Hepatocyte (in vitro differentiated cells): Measurements from ENCODE around the gene PI4K2A. TPM values are rescaled to one million over a fixed set of nuclear protein-coding genes. Genes with fewer than 3 reads are reported as not detected.
A peak's percentile ranks its signal among the peaks of the same experiment; 100 is the strongest.
"Not testable (repeated sequence)": the region's sequence is repeated elsewhere in the genome, so short reads cannot be mapped to it uniquely, and the experiment has no call there.

ENCODE experiments used
- DNase-seq: peaks from one replicate; pipeline ENCODE4 v3.0.0-alpha.2; 2016; ENCODE audit warnings: low spot score
- H2AFZ ChIP-seq: fragments of 200-600 bp; sonication (generic); 2 replicates; pipeline ENCODE4 v1.6.0; 2016; ENCODE audit warnings: antibody characterized with exemption, mild to moderate bottlenecking
- H3K27ac ChIP-seq: fragments of 200-600 bp; sonication (generic); 2 replicates; pipeline ENCODE4 v1.5.1; 2016; ENCODE audit warnings: mild to moderate bottlenecking
- H3K27me3 ChIP-seq: fragments of 200-600 bp; sonication (generic); 2 replicates; pipeline ENCODE4 v1.6.1; 2016
- H3K36me3 ChIP-seq: fragments of 200-600 bp; sonication (generic); replicated peaks from 2 replicates; pipeline ENCODE4 v1.5.1; 2016; ENCODE audit warnings: low read depth; ENCODE audit not compliant: insufficient read depth
- H3K4me1 ChIP-seq: fragments of 200-600 bp; sonication (generic); 2 replicates; pipeline ENCODE4 v1.5.1; 2016; ENCODE audit warnings: mild to moderate bottlenecking, moderate library complexity; ENCODE audit not compliant: insufficient read depth
- H3K4me2 ChIP-seq: fragments of 200-600 bp; sonication (generic); 2 replicates; pipeline ENCODE4 v1.6.0; 2016
- H3K4me3 ChIP-seq: fragments of 200-600 bp; sonication (generic); 2 replicates; pipeline ENCODE4 v1.5.1; 2016; ENCODE audit warnings: mild to moderate bottlenecking
- H3K79me2 ChIP-seq: fragments of 200-600 bp; sonication (generic); 2 replicates; pipeline ENCODE4 v1.6.0; 2017; ENCODE audit warnings: mild to moderate bottlenecking
- H3K9me2 ChIP-seq: fragments of 200-600 bp; sonication (generic); replicated peaks from 2 replicates; pipeline ENCODE4 v1.6.0; 2017; ENCODE audit warnings: mild to moderate bottlenecking; ENCODE audit not compliant: insufficient read depth
- H3K9me3 ChIP-seq: fragments of 200-600 bp; sonication (generic); 2 replicates; pipeline ENCODE4 v1.5.1; 2016; ENCODE audit warnings: low read depth, mild to moderate bottlenecking
- H4K20me1 ChIP-seq: fragments of 200-600 bp; sonication (generic); 2 replicates; pipeline ENCODE4 v1.6.0; 2016; ENCODE audit warnings: mild to moderate bottlenecking; ENCODE audit not compliant: insufficient read depth, poor library complexity, severe bottlenecking
- EZH2 ChIP-seq: fragments of 200-600 bp; sonication (generic); IDR thresholded peaks from 2 replicates; pipeline ENCODE4 v1.6.1; 2016; ENCODE audit warnings: antibody characterized with exemption, mild to moderate bottlenecking, borderline replicate concordance
- EZH2phosphoT487 ChIP-seq: fragments of 200-600 bp; sonication (generic); IDR thresholded peaks from one replicate; pipeline ENCODE4 v1.6.1; 2018; ENCODE audit warnings: antibody characterized with exemption, mild to moderate bottlenecking, low read depth, moderate library complexity; ENCODE audit not compliant: unreplicated experiment, severe bottlenecking
- WGBS: methylation state at CpG from one replicate; pipeline ENCODE4 v1.1.6; 2016; ENCODE audit warnings: low lambda C conversion rate; ENCODE audit errors: missing lambda C conversion rate; 5-methylcytosine and 5-hydroxymethylcytosine counted together
- polyA plus RNA-seq: library from polyadenylated mRNA; unstranded; fragments of >200 nt; fragmentation: Nextera tagmentation; extraction: Ambion mirVana; gene quantifications from 2 replicates; pipeline ENCODE4 v1.2.1, GENCODE V29; 2016
- total RNA-seq: library from RNA; depleted of rRNA; stranded (reverse); fragments of >200 nt; gene quantifications from 2 replicates; pipeline ENCODE4 v1.2.3, GENCODE V29; 2014
- TF ChIP-seq, protein P1 (sequence below): fragments of 200-600 bp; sonication (generic); IDR thresholded peaks from 2 replicates; pipeline ENCODE4 v1.5.1; 2016; ENCODE audit warnings: antibody characterized with exemption, mild to moderate bottlenecking; ENCODE audit not compliant: poor library complexity

PI4K2A gene
- total and polyA plus RNA-seq, 2 experiments from 2014 or later: 22.4 to 25.9 TPM

DNA sequence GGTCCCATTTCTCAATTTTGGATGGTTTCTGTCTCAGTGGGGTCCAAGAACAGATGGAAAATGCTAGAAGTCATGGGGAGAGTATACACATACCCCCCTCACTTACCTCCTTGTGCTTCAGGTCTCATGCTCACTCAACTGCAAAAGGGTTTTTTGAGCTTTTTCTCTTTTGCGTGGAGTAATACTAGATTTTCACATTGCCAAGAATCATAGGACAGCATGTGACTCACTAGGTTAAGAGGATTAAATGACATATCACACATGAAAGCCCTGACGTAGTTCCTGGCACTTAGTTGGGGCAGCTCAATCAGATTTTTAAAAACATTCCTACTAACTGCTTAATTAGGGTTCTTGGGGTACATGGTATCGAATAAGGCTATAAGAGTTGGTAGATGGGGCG lies 4.5 kb downstream of the PI4K2A start:
- H4K20me1 ChIP-seq: peaks cover 12% of the 10 kb centered on the region
- H3K27ac ChIP-seq: no peak overlapping the region
- H3K4me2 ChIP-seq: no peak overlapping the region
- TF ChIP-seq, protein P1, sequence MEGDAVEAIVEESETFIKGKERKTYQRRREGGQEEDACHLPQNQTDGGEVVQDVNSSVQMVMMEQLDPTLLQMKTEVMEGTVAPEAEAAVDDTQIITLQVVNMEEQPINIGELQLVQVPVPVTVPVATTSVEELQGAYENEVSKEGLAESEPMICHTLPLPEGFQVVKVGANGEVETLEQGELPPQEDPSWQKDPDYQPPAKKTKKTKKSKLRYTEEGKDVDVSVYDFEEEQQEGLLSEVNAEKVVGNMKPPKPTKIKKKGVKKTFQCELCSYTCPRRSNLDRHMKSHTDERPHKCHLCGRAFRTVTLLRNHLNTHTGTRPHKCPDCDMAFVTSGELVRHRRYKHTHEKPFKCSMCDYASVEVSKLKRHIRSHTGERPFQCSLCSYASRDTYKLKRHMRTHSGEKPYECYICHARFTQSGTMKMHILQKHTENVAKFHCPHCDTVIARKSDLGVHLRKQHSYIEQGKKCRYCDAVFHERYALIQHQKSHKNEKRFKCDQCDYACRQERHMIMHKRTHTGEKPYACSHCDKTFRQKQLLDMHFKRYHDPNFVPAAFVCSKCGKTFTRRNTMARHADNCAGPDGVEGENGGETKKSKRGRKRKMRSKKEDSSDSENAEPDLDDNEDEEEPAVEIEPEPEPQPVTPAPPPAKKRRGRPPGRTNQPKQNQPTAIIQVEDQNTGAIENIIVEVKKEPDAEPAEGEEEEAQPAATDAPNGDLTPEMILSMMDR: no peak
- TF ChIP-seq EZH2phosphoT487: no peak
- no peak for TF ChIP-seq EZH2
- H3K36me3 ChIP-seq: no peaks in the 10 kb centered on the region
- H2AFZ ChIP-seq: no peak overlapping the region
- 97% methylated on average over 4 of the region's 4 CpGs for WGBS
- no peak overlapping the region for H3K4me3 ChIP-seq
- H3K4me1 ChIP-seq: peaks cover 22% of the 10 kb centered on the region
- H3K9me3 ChIP-seq: no peaks in the 10 kb centered on the region
- H3K9me2 ChIP-seq: no peaks in the 10 kb centered on the region
- peaks cover 80% of the 10 kb centered on the region for H3K79me2 ChIP-seq
- H3K27me3 ChIP-seq: no peaks in the 10 kb centered on the region
- no peak for DNase-seq

DNA sequence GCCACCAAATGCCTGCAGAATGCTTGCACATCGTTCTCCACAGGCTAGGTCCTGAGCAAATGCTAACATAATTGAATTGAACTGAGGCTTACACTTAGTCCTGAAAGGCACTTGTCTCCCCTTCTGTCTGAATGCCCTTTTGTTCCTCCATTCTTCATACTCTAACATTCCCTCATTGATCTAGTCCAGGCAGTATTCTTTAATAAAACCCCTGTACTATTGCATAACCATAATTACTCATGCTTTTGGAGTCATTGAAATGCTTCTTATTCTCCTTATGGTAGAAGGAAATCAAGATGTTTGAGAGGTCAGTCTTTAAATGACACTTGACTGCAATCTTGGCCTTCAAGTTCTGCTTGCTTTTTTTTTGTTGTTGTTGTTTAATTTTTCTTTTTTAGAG lies 7.1 kb downstream of the PI4K2A start:
- Histone ChIP-seq H3K27ac (peak overlapping the region; percentile 86), H3K4me2 (no peak overlapping the region), H3K36me3 (no peaks in the 10 kb centered on the region)

DNA sequence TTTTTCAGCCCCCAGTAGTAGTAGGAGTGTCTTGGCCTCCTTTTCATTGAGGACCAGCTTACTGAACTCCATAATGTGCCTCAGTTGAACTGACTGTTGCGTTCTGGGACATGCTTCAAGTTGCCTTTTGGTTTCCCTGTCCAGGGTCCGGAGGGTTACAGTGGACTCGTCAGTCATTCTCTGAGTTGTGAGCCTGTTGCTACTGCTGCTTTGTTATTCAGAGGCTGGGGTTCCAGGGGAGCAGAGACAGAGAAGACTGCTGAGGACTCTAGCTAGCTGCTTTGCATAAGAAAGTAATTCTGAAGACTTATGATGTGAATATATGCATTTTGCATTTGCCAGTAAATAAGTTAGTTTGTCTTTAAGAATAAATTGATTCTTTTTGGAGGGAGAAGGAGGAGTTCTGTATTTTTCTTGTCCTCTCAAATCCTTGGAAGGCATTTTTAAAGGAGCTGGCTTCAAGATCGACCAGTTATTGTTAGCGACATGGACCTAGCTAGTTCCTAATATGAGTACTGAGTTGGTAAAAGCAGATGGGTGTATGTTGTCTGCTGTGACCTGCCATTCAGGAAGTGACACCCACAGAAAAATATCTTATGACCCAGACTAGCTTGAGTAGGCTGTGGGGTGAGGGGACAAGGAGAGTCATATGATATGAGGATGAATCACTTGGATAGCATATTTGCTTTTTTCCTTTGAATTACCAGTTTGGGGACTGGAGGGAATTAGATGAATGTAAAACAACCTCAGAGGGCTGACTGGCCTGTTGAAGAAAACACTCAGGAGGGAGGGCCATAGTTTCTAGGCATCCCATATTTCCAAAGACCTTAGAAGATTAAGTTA lies 8.3 kb downstream of the PI4K2A start:
- H3K4me2 ChIP-seq: peak overlapping the region; percentile 5
- peaks cover 10% of the 10 kb centered on the region for H3K4me1 ChIP-seq
- 76% methylated on average over 5 of the region's 5 CpGs for WGBS
- no peaks in the 10 kb centered on the region for H3K9me3 ChIP-seq
- no peaks in the 10 kb centered on the region for H3K36me3 ChIP-seq
- peak; percentile 61 for DNase-seq
- H3K27me3 ChIP-seq: no peaks in the 10 kb centered on the region
- TF ChIP-seq EZH2phosphoT487 (no peak), EZH2 (no peak)
- TF ChIP-seq, protein P1: no peak
- no peaks in the 10 kb centered on the region for H3K9me2 ChIP-seq
- no peak overlapping the region for H2AFZ ChIP-seq
- H3K4me3 ChIP-seq: no peak overlapping the region
- H3K27ac ChIP-seq: peak overlapping the region; percentile 86
- no peaks in the 10 kb centered on the region for H4K20me1 ChIP-seq
- peaks cover 74% of the 10 kb centered on the region for H3K79me2 ChIP-seq

More for the DNA sequence above, 7.1 kb downstream of the PI4K2A start:
- Histone ChIP-seq H3K9me2 (no peaks in the 10 kb centered on the region), H3K9me3 (no peaks in the 10 kb centered on the region), H2AFZ (no peak overlapping the region), H3K27me3 (no peaks in the 10 kb centered on the region), H3K79me2 (peaks cover 87% of the 10 kb centered on the region), H4K20me1 (peaks cover 4% of the 10 kb centered on the region), H3K4me1 (peaks cover 13% of the 10 kb centered on the region), H3K4me3 (no peak overlapping the region)
- no peak for DNase-seq
- 79% methylated on average over 1 of the region's 1 CpG for WGBS
- TF ChIP-seq EZH2: no peak
- TF ChIP-seq, protein P1: no peak
- TF ChIP-seq EZH2phosphoT487: no peak

DNA sequence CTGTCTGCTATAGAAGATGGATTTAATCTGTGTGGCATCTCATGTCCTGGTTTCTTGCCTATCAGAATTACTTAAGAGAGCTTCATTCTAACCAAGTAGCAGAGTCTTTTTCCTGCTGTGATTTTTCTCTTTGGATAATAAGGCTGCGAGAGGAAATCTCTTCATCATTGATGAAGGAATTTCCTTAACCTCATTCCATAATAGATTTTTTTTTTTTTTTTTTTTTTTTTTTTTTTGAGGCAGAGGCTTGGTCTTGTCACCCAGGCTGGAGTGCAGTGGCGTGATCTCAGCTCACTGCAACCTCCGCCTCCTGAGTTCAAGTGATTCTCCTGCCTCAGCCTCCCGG lies 8.9 kb downstream of the PI4K2A start:
- 98% methylated on average over 4 of the region's 4 CpGs for WGBS
- H3K27me3 ChIP-seq: not testable (repeated sequence)

More for the DNA sequence above, 8.9 kb downstream of the PI4K2A start:
- H3K4me3 ChIP-seq, H3K4me1 ChIP-seq, H3K36me3 ChIP-seq, H3K9me2 ChIP-seq, H3K9me3 ChIP-seq, DNase-seq, H4K20me1 ChIP-seq, H2AFZ ChIP-seq: not testable (repeated sequence)
- Histone ChIP-seq H3K79me2 (peaks cover 68% of the 10 kb centered on the region), H3K27ac (peak overlapping the region; percentile 86), H3K4me2 (peak overlapping the region; percentile 3)
